Fibroblast of the conjunctiva (primary cell): Measurements from ENCODE around the gene CDC42EP2.
"Not testable (repeated sequence)": the region's sequence is repeated elsewhere in the genome, so short reads cannot be mapped to it uniquely, and the experiment has no call there.

ENCODE experiments used
- DNase-seq: peaks from one replicate; pipeline ENCODE4 v3.0.0-alpha.2; 2010; ENCODE audit warnings: low read depth

CDC42EP2 gene

DNA sequence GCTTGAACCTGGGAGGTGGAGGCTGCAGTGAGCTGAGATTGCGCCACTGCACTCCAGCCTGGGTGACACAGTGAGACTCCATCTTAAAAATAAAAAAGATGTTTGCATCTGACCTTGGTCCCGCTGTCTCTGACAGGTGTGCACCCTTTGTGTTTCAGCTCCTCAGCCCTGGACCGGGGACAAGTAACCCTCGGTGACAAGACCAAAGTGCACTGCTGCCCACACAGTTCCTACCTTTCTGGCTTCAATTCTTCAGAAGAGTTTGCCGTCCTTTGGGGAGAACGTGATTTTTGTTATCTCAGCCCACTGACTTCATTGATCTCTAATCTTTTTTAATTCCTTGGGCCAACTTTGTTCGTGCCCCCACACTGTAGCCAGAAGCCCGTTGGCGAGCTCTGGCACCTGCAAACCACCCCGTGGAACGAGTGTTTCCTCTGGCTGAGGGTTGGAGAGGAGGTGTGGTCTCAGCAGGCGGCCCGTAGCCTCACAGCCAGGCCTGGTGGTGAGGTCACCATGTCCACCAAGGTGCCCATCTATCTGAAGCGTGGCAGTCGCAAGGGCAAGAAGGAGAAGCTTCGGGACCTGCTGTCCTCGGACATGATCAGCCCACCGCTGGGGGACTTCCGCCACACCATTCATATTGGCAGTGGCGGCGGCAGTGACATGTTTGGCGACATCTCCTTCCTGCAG lies 5.9 kb downstream of the CDC42EP2 start:
- no peak for DNase-seq

DNA sequence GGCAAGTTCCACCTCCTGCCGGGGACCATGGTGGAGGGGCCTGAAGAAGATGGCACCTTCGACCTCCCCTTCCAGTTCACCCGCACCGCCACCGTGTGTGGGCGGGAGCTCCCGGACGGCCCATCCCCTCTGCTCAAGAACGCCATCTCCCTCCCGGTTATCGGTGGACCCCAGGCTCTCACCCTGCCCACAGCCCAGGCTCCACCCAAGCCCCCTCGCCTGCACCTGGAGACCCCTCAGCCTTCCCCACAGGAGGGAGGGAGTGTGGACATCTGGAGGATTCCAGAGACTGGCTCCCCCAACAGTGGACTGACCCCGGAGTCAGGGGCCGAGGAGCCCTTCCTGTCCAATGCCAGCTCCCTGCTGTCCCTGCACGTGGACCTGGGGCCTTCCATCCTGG lies 6.4 kb downstream of the CDC42EP2 start:
- DNase-seq = no peak

DNA sequence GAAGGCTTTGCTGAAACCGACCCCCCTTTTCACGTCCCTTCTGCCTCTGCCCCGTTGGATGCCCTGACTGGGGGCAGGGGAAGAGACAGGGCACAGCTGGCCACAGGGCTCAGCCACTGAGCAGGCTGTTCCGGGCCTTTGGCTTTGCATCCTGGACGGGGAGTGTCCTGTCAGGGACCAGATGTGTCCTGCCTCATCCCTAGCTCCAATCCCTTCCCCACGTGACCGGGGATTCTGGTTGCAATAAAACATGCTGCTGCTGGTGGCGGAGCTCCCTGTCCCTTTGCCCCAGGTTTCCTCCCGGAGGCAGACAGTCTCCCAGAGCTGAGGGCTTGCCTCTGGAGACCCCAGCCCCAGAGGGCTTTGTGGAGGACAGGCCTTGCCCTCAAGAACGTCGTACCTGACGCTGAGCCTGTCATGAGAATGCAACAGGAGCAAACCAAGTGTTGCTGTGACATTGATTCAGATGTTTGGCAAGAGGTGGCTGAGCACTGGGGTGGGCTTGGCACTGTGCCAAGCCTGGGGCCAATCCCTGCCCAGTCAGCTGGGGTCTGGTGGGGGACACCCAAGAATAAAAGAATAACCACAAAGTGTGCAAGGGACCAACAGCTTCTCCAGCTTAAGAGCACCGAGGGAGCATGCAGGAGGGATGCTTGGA lies 7.3 kb downstream of the CDC42EP2 start:
- DNase-seq = no peak

DNA sequence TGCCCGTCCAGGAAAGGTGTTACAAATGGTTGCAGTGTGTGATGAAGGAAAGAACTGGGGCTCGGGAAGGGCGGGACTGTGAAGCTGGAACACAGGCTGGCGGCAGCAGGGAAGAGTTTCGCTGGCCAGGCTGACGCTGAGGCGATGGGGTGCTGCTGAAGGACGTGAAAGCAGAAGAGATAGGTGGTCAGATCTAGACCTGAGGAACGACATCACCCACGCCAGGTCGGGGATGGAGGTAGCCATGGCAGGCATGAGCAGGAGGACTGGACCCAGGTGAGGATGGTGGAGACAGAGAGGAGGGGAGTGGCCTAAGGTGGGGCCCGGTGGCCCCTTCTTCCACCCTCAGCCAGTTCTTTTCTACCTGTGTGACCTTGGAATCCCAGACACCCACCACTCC lies 9.1 kb downstream of the CDC42EP2 start:
- DNase-seq = no peak

DNA sequence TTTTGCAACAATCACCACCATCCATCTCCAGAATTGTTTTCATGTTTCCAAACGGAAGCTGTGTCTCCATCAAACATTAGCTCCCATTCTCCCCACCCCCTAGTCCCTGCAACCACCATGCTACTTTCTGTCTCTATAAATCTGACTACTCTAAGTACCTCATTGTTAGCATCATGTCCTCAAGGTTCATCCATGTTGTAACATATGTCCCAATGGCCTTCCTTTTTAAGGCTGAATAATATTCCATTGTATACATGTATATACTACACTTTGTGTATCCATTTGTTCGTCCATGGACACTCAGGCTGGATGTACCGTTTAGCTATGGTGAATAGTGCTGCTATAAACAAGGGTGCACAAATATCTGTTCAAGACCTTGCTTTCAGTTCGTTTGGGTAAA lies 10.8 kb downstream of the CDC42EP2 start:
- DNase-seq = no peak

DNA sequence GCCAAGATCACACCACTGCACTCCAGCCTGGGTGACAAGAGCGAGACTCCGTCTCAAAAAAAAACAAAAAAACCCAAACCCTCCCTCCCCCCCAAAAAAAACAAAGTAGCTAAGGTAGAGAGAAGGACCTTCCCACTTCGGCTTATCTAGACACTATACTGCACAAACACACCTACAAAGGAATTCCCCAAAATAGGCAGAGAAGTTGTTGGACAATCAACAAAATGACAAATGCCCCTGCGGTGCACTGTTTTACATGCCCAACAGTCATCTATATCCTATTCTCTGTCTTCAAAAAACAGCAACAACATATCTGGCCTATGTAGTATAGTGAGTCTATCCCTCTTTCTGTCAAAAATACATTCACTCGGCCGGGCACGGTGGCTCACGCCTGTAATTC lies 12.4 kb downstream of the CDC42EP2 start:
- DNase-seq = no peak

DNA sequence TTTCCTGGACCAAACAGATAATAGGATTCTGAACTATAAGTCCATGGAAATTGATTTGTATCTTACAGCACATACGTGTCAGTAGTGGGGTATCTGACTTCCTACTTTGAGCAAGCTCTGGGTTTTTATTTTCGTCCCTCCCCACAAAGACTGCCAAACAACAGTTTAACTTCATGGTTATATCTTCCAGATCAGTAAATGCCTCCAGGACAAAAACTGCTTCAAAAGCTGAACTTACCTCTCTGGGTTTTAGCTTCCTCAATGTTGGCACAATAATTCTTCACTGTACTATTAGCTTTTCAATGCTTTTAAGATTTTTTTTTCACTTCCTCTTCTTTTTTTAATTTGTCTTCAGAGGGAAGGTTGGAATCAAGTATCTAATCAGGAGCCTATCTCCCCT lies 14.8 kb downstream of the CDC42EP2 start:
- DNase-seq = no peak

DNA sequence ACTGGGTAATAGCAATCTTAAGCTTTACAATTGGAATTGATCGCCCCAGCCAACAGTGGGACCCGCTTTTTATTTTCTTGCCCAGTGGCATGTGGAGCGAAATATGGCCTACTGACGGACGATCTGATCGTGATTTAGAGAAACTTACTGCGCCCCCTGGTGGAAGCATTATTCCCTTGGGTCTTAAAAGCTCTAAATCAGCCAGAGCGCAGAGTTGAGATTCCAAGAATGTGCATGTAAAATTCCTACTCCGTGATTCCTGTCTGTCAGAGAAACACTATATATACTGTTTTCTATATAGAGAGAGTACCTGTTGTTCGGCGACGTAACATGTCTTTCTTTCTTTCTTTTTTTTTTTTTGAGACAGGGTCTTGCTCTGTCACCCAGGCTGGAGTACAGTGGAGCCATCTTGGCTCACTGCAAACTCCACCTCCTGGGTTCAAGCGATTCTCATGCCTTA lies 15.3 kb downstream of the CDC42EP2 start:
- peak; percentile 86 for DNase-seq

DNA sequence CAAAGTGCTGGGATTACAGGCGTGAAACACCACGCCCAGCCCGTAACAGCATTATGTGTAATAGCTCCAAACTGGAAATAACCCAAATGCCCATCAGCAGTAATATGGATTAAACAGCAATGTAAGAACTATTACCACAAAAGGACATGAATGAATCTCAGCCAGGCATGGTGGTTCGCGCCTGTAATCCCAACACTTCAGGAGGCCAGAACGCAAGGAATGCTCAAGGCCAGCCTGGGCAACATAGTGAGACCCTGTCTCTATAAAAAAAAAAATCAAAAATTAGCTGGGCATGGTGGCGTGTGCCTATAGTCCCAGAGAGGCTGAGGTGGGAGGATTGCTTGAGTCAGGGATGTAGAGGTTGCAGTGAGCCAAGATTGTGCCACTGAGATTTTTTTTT lies 15.9 kb downstream of the CDC42EP2 start:
- no peak for DNase-seq

DNA sequence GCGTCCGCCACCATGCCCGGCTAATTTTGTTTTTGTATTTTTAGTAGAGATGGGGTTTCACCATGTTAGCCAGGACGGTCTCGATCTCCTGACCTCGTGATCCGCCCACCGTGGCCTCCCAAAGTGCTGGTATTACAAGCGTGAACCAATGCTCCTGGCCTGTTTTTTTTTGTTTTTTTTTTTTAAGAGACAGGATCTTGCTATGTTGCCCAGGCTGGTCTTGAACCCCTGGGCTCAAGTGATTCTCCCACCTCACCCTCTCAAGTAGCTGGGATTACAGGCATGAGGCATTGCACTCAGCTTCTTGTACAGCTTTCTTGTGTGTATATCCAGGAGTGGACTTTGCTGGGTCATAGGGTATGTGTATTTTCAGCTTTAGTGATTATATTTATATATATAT lies 17.9 kb downstream of the CDC42EP2 start:
- not testable (repeated sequence) for DNase-seq

DNA sequence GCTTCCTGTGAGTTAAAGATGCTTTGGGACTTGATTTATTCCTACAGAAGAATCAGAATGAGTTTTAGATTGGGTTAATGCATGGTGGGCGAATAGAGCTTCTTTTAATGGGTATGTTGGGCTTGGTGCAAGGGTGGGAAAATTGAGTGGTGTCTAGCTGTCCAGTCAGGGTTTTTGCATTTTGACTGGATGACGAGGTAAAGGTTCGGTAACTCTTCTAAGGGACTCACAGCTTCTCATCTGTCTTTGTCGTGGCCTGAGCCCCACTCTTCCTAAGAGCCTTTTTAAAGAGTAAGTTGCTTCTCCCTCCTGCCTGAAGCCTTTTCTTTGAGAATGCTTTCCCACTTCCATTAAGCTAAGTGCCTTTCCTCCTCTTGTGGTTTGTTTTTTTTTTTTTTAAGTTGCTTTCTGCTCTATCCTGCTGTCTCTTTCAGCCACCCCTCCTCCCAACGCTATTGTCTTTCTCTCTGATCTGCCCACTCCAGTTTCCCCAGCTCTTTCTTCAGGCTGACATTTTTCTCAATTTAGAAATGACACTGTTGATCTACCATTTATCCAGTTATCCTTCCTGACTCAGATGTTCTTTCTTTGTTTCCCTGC lies 20.1 kb downstream of the CDC42EP2 start:
- DNase-seq = no peak

DNA sequence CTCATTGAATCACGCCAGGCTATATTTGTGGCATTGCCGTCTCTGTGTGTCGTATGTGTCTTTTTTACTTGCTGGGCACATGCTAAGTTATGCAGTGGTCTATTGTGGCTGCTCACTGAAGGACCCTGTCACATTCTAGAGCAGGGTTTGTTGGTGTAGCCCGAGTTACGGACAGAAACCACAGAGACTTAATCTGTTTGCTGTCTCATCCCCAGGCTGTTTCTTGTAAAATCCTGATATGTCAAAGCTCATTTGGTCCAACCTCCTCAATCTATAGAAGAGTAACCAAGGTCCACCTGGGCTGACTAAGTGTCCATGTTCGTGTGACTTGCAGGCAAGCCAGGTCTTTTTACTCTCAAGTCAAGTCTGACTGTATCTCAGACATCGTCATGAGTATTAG lies 24.0 kb downstream of the CDC42EP2 start:
- DNase-seq = no peak

DNA sequence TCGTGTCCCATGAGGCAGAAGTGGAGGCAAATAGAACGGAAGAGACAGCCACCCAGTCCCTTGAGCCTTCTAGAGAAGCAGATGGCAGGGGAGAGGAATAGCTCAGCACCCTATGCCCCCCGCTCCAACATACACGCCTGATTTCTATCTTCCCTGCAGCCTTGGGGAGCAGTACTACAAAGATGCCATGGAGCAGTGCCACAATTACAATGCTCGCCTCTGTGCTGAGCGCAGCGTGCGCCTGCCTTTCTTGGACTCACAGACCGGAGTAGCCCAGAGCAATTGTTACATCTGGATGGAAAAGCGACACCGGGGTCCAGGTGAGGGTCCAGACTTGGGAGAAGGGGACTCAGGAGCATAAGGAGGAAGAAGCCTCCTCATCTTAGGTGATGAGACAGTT lies 25.6 kb downstream of the CDC42EP2 start:
- DNase-seq = no peak

DNA sequence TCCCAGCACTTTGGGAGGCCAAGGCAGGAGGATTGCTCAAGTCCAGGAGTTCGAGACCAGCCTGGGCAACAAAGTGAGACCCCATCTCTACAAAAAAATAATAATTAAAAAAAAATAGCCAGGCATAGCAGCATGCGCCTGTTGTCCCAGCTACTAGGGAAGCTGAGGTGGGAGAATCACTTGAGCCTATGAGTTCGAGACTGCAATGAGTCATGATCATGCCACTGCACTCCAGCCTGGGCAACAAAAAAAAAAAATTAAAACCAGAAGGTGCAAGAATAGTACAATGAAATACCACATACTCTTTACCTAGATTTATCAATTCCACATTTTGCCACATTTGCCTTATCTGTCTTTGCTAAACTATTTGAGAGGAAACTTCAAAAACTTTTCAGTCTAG lies 27.2 kb downstream of the CDC42EP2 start:
- no peak for DNase-seq

DNA sequence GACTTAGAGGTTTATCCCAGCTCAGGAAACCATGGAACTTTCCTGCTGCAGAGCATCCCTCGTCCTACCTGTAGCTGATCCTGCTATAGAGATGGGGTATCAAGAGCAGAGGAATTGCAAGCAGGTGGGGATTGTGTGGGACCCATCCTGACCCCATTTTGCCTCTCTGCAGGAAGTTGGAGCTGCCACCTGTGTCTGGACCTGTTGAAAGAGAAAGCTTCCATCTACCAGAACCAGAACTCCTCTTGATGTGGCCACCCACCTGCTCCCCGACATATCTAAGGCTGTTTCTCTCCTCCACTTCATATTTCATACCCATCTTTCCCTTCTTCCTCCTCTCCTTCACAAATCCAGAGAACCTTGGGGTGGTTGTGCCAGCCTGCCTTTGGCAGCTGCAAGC lies 36.8 kb downstream of the CDC42EP2 start:
- no peak for DNase-seq

DNA sequence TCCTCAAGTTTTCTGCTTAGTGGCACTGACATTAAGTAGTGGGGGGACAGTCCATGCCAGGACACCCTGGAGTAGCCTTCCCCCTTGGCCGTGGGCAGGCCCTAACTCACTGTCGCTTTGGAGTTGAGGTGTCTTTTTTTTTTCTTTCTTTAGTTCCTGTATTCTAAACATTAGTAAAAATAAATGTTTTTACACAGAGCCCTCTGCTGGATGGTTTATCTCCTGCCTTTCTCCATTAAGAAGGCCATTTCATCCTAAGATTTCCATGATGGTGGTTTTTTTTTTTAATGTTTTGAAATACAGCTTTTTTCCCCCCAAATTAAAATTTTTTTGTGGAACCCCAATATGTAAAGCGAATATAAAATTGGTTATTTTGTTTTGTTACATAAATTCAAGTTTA lies 38.1 kb downstream of the CDC42EP2 start:
- DNase-seq = no peak

DNA sequence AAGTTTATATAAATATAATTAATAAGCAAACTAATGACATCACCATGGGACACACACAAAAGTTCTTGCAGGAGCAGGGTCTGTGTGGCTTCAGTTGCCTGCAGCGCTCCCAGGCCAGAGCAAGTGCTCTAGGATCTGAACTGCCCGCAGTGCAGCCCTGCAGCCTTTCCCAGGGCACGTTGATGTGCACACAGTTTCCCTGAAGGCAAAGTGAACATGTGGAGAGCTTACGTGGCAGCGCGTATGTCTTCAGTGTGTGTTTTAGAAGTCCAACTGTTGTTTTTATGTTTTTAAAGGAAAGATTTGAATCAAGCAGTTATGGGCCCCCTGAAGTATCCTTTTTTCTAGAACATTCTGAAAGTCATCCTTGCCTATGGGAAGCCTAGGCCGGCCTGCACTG lies 38.7 kb downstream of the CDC42EP2 start:
- DNase-seq = no peak

DNA sequence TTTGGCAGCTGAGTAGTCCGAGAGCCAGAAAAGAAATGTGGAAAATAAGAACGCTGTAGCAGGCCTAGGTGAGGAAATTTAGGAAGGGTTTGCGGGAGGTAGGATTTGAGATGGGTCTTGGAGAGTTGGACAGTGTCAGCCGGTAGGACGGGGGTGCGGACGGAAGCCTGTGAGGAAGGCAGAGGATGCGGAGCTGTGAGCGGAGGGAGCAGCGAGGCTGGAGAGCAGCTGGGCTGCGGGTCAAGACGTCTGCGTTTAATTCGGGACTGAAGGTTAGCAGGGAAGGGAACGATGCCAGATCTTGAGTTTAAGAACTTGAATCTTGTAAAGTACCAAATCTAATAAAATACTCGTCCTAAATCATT lies 39.2 kb downstream of the CDC42EP2 start:
- no peak for DNase-seq

DNA sequence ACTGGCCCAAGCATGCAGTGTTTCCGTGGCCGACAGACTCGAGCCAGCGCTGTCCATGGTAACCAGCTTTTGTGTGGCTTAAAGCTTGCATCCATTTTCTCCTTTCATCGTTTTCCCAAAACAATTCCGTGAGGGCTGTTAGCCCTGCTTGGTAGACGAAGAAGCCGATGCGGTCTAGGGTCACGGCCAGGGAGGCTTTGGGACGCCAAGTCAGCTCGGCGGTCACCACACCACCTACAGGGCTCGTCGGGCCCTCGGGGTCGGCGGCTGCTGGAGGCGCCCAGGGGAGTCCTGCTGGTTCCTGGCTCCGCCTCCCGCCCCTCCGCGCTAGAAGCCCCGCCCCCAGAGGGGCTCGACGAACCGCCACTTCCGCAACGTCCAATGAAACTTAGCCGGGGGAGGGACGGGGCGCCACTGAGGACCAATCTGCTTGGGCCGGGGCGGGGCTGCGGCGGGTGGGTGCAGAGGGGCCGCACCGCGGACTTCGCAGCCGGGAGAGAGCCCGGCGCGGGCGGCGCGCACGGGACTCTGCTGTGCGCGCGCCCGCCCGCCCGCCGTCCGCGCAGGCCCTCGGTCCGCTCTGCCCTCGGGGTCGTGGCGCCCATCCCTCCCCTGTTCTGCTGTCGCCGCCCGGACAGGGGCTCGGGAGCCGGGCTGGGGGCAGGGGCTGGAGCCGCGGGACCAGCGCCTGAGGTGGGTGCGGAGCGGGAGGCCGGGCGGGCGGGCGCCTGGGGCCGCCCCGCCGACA lies 39.8 kb downstream of the CDC42EP2 start, which contains the start of gene TIGD3:
TIGD3 (plus strand) TSS at position 487 of the 748 bp plus-strand sequence. CDS start 1,058 bp downstream, outside the sequence.
- peak; percentile 84 for DNase-seq

DNA sequence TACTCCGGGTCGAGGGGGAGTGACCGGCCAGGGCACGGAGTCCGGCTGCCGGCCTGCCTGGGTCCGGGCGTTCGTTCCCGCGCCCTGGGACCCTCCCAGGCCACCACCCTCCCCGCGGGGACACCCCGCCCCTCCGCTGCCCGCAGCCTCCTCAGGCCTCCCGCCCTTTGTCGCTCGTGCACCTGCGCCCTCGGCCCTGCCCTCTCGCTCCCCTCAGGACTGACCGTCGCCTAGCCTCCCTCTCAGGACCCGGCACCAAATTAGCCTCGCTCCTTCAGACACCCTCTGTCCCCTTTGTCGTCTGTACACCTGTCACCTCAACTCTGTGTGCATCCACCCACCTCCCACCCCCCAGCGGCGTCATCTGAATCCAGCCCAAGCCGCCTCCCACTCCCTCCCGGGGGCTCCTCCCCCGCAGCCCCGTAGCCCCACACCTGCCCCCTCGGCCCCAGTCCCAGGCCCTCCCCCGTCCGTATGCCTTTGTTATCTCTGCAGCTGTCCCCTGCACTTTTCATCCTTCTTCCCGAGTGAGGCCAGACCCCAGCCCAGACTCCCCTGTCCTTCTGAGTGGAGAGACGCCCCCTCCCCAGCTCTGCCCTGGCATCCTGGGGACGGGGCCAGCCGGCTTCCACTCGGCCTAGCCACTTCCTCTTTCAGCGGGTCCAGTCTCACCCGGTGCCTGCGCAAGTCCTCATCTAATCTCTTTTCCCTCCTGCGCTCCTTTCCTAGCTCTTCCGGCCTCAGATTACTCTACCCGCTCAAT lies 40.5 kb downstream of the CDC42EP2 start:
- no peak for DNase-seq

DNA sequence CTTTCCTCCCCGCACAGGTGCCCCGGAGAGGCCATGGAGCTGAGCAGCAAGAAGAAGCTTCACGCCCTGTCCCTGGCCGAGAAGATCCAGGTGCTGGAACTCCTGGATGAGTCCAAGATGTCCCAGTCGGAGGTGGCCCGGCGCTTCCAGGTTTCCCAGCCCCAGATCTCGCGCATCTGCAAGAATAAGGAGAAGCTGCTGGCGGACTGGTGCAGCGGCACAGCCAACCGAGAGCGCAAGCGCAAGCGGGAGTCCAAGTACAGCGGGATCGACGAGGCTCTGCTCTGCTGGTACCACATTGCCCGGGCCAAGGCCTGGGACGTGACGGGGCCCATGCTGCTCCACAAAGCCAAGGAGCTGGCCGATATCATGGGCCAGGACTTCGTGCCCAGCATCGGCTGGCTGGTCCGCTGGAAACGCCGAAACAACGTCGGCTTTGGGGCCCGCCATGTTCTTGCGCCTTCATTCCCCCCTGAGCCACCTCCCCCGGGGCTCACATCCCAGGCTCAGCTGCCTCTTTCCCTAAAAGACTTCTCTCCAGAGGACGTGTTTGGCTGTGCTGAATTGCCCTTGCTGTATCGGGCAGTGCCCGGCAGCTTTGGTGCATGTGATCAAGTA lies 41.2 kb downstream of the CDC42EP2 start:
- DNase-seq = no peak
